Fibroblast of skin of left quadriceps (primary cell): Measurements from ENCODE around the gene RWDD4.
"Not testable (repeated sequence)": the region's sequence is repeated elsewhere in the genome, so short reads cannot be mapped to it uniquely, and the experiment has no call there.

Experiments used
- DNase-seq, 2 experiments: peaks; one replicate each; pipeline ENCODE4 v3.0.0-alpha.2; 2013; ENCODE audit warnings: low read depth in 2 of 2

The RWDD4 gene

GRCh38 chr4:183635741-183636140 lies 23.2 kb downstream of the RWDD4 start:
- DNase-seq = no peak

- no peak for DNase-seq
Observed at GRCh38 chr4:183635321-183635720, 23.7 kb downstream of the RWDD4 start.

GRCh38 chr4:183633476-183634400 lies 25.2 kb downstream of the RWDD4 start:
- no peak for DNase-seq

GRCh38 chr4:183632689-183633088 lies 26.3 kb downstream of the RWDD4 start:
- DNase-seq = no peak

- no peak for DNase-seq
Observed at GRCh38 chr4:183631577-183632198, 27.3 kb downstream of the RWDD4 start.

GRCh38 chr4:183627979-183628588 lies 30.9 kb downstream of the RWDD4 start:
- no peak for DNase-seq

- not testable (repeated sequence) for DNase-seq
Observed at GRCh38 chr4:183627286-183627685, 31.7 kb downstream of the RWDD4 start.

- no peak for DNase-seq
Observed at GRCh38 chr4:183626168-183626567, 32.8 kb downstream of the RWDD4 start.

GRCh38 chr4:183624548-183624947 lies 34.4 kb downstream of the RWDD4 start:
- DNase-seq = no peak

- no peak for DNase-seq
Observed at GRCh38 chr4:183621875-183622274, 37.1 kb downstream of the RWDD4 start.

- no peak for DNase-seq
Observed at GRCh38 chr4:183620421-183620820, 38.6 kb downstream of the RWDD4 start.

- no peak for DNase-seq
Observed at GRCh38 chr4:183618681-183619080, 40.3 kb downstream of the RWDD4 start.

GRCh38 chr4:183617075-183617474 lies 41.9 kb downstream of the RWDD4 start:
- no peak for DNase-seq

GRCh38 chr4:183612329-183613250 lies 46.4 kb downstream of the RWDD4 start:
- no peak for DNase-seq

GRCh38 chr4:183611210-183611830 lies 47.7 kb downstream of the RWDD4 start:
- no peak for DNase-seq

GRCh38 chr4:183610613-183611012 lies 48.4 kb downstream of the RWDD4 start:
- DNase-seq = no peak

GRCh38 chr4:183610033-183610432 lies 49.0 kb downstream of the RWDD4 start:
- DNase-seq = no peak

GRCh38 chr4:183609151-183609550 lies 49.8 kb downstream of the RWDD4 start:
- DNase-seq = no peak

- DNase-seq = no peak
Observed at GRCh38 chr4:183607894-183608293, 51.1 kb downstream of the RWDD4 start.

GRCh38 chr4:183602557-183603027 lies 56.4 kb downstream of the RWDD4 start:
- DNase-seq = no peak

GRCh38 chr4:183601381-183601780 lies 57.6 kb downstream of the RWDD4 start:
- DNase-seq = no peak
